Testis (tissue), 2 donors: ENCODE results near the gene TTC23L.

Experiments
- POLR2A ChIP-seq: fragments of 450-650 bp; IDR thresholded peaks from one replicate; pipeline ENCODE4 v1.6.1; 2017; ENCODE audit warnings: antibody characterized with exemption, mild to moderate bottlenecking, moderate library complexity
- TF ChIP-seq, protein P1 (sequence below), 3 experiments: fragments of 450-650 bp in 2 of 3; fragments of 200-600 bp in 1 of 3; sonication (generic) in 1 of 3; IDR thresholded peaks; one replicate each; pipeline ENCODE4 v1.5.1; 2016 to 2019; ENCODE audit warnings: antibody characterized with exemption in 3 of 3, mild to moderate bottlenecking in 2 of 3, moderate library complexity in 1 of 3

DNA sequence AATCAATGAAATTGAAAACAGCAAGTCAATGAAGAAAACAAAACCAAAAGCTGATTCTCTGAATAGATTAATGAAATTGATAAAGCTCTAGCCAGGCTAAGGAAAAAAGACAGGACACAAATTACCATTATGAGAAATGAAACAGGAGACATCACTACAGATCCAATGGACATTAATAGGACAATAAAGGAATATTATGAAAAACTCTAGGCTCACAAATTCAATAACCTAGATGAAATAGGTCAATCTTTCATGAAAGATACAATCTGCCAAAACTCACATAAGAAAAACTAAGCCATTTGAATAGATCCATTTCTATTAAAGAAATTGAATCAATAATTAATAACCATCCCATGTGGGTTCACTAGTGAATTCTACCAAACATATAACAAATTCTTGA lies 37.3 kb downstream of the TTC23L start:
- no peak for TF ChIP-seq POLR2A
- TF ChIP-seq, protein P1, sequence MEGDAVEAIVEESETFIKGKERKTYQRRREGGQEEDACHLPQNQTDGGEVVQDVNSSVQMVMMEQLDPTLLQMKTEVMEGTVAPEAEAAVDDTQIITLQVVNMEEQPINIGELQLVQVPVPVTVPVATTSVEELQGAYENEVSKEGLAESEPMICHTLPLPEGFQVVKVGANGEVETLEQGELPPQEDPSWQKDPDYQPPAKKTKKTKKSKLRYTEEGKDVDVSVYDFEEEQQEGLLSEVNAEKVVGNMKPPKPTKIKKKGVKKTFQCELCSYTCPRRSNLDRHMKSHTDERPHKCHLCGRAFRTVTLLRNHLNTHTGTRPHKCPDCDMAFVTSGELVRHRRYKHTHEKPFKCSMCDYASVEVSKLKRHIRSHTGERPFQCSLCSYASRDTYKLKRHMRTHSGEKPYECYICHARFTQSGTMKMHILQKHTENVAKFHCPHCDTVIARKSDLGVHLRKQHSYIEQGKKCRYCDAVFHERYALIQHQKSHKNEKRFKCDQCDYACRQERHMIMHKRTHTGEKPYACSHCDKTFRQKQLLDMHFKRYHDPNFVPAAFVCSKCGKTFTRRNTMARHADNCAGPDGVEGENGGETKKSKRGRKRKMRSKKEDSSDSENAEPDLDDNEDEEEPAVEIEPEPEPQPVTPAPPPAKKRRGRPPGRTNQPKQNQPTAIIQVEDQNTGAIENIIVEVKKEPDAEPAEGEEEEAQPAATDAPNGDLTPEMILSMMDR (IDR thresholded peaks at IDR 0.05): no peak
